Measurements from ENCODE around the gene CACNA1A. TPM values are rescaled to one million over a fixed set of nuclear protein-coding genes. Genes with fewer than 3 reads are reported as not detected.

The CACNA1A gene
- total and polyA plus RNA-seq, 2 of the 13 experiments (the other 11 are each of a cell fraction or from before 2014, with no cell fraction given), result not detected

GRCh38 chr19:13215572-13216380, 290.5 kb downstream of the CACNA1A start (continued):
- TF ChIP-seq ZNF362 (CRISPR knock-in tag; IDR thresholded peaks at IDR 0.05; ENCODE audit: borderline replicate concordance), result peak; percentile 54; the same call in 1 of the 2 replicates
- no peak for TF ChIP-seq ARNT2 (CRISPR knock-in tag; IDR thresholded peaks at IDR 0.05; ENCODE audit: low read depth)
- no peak for TF ChIP-seq ERF (CRISPR knock-in tag; IDR thresholded peaks at IDR 0.05)
- no peak for TF ChIP-seq KDM5A (IDR thresholded peaks at IDR 0.05; ENCODE audit: borderline replicate concordance, low read length)
- TF ChIP-seq JUN (CRISPR knock-in tag; IDR thresholded peaks at IDR 0.05), result no peak
- no peak for TF ChIP-seq ZNF101 (CRISPR knock-in tag; IDR thresholded peaks at IDR 0.05; ENCODE audit: borderline replicate concordance, low read depth)
- no peak for TF ChIP-seq ZNF746 (CRISPR knock-in tag; IDR thresholded peaks at IDR 0.05)
- TF ChIP-seq XBP1 (CRISPR knock-in tag; IDR thresholded peaks at IDR 0.05), result no peak
- TF ChIP-seq, protein P1, sequence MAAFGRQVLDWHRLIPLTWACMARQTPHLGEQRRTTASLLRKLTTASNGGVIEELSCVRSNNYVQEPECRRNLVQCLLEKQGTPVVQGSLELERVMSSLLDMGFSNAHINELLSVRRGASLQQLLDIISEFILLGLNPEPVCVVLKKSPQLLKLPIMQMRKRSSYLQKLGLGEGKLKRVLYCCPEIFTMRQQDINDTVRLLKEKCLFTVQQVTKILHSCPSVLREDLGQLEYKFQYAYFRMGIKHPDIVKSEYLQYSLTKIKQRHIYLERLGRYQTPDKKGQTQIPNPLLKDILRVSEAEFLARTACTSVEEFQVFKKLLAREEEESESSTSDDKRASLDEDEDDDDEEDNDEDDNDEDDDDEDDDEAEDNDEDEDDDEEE (CRISPR knock-in tag; IDR thresholded peaks at IDR 0.05), result no peak
- TF ChIP-seq FOSL2 (CRISPR knock-in tag; IDR thresholded peaks at IDR 0.05), result peak; percentile 68
- no peak for TF ChIP-seq HMGXB4 (CRISPR knock-in tag; IDR thresholded peaks at IDR 0.05; ENCODE audit: borderline replicate concordance in 1 of 2, low read depth in 1 of 2)

Measured in HepG2 (cell line).